HL-60 (cell line): Measurements from ENCODE around the gene ASB14.

Source experiments
- DNase-seq, 2 experiments: peaks; one replicate each; pipeline ENCODE4 v3.0.0-alpha.2; 2010 to 2020; ENCODE audit warnings: low read depth in 1 of 2, low spot score in 1 of 2
- H3K27ac ChIP-seq: fragments of 250-450 bp; sonication (Bioruptor Pico); replicated peaks from 2 replicates; pipeline ENCODE4 v1.5.1; 2020; ENCODE audit warnings: mild to moderate bottlenecking, moderate library complexity
- H3K27me3 ChIP-seq: fragments of 250-450 bp; sonication (Bioruptor Pico); 2 replicates; pipeline ENCODE4 v1.5.1; 2021; ENCODE audit warnings: mild to moderate bottlenecking, moderate library complexity; ENCODE audit not compliant: insufficient read depth, poor library complexity, severe bottlenecking
- H3K4me3 ChIP-seq: replicated peaks from 2 replicates; pipeline ENCODE4 v1.5.1; 2011; ENCODE audit warnings: mild to moderate bottlenecking, control low read depth, low read length; ENCODE audit not compliant: insufficient read depth
- GABPA ChIP-seq: IDR thresholded peaks from 2 replicates; pipeline ENCODE4 v1.6.1; 2012; ENCODE audit warnings: low read depth
- POLR2AphosphoS5 ChIP-seq: IDR thresholded peaks from 2 replicates; pipeline ENCODE4 v1.6.1; 2012; ENCODE audit warnings: low read depth
- SPI1 ChIP-seq: IDR thresholded peaks from 2 replicates; pipeline ENCODE4 v1.6.1; 2012; ENCODE audit warnings: low read depth, mild to moderate bottlenecking, borderline replicate concordance
- TF ChIP-seq, protein P1 (sequence below): IDR thresholded peaks from one replicate; pipeline ENCODE4 v1.5.1; 2011; ENCODE audit warnings: low read length, control low read depth, inconsistent platforms; ENCODE audit not compliant: insufficient read depth
- TF ChIP-seq, protein P2 (sequence below): IDR thresholded peaks from 2 replicates; pipeline ENCODE4 v1.6.1; 2012; ENCODE audit warnings: low read depth; ENCODE audit not compliant: insufficient replicate concordance

ASB14 gene

DNA sequence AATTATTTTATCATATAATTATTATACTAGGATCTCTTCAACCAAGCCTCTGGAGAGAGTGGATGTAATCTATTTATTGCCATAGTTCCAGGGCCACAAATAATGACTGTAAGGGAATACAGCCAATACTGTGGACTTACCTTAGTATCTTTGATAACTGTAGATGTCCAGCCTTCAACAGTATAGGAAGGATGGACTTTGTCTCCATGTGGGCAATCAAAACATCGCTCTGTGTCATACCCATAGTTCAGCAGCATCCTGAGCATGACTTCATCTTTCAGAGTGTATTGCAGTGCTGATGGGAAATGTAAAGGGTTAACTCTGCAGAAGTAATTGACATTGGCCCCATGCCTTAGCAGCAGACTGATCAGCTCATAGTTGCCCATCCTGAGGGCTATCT, 14.2 kb downstream of the ASB14 start:
- Histone ChIP-seq H3K27ac (no peak overlapping the region), H3K27me3 (no peaks in the 10 kb centered on the region), H3K4me3 (no peak overlapping the region)
- TF ChIP-seq, protein P1, sequence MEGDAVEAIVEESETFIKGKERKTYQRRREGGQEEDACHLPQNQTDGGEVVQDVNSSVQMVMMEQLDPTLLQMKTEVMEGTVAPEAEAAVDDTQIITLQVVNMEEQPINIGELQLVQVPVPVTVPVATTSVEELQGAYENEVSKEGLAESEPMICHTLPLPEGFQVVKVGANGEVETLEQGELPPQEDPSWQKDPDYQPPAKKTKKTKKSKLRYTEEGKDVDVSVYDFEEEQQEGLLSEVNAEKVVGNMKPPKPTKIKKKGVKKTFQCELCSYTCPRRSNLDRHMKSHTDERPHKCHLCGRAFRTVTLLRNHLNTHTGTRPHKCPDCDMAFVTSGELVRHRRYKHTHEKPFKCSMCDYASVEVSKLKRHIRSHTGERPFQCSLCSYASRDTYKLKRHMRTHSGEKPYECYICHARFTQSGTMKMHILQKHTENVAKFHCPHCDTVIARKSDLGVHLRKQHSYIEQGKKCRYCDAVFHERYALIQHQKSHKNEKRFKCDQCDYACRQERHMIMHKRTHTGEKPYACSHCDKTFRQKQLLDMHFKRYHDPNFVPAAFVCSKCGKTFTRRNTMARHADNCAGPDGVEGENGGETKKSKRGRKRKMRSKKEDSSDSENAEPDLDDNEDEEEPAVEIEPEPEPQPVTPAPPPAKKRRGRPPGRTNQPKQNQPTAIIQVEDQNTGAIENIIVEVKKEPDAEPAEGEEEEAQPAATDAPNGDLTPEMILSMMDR, result no peak
- TF ChIP-seq POLR2AphosphoS5 (no peak), GABPA (no peak), SPI1 (no peak)
- TF ChIP-seq, protein P2, sequence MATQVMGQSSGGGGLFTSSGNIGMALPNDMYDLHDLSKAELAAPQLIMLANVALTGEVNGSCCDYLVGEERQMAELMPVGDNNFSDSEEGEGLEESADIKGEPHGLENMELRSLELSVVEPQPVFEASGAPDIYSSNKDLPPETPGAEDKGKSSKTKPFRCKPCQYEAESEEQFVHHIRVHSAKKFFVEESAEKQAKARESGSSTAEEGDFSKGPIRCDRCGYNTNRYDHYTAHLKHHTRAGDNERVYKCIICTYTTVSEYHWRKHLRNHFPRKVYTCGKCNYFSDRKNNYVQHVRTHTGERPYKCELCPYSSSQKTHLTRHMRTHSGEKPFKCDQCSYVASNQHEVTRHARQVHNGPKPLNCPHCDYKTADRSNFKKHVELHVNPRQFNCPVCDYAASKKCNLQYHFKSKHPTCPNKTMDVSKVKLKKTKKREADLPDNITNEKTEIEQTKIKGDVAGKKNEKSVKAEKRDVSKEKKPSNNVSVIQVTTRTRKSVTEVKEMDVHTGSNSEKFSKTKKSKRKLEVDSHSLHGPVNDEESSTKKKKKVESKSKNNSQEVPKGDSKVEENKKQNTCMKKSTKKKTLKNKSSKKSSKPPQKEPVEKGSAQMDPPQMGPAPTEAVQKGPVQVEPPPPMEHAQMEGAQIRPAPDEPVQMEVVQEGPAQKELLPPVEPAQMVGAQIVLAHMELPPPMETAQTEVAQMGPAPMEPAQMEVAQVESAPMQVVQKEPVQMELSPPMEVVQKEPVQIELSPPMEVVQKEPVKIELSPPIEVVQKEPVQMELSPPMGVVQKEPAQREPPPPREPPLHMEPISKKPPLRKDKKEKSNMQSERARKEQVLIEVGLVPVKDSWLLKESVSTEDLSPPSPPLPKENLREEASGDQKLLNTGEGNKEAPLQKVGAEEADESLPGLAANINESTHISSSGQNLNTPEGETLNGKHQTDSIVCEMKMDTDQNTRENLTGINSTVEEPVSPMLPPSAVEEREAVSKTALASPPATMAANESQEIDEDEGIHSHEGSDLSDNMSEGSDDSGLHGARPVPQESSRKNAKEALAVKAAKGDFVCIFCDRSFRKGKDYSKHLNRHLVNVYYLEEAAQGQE, result no peak
- no peak for DNase-seq

DNA sequence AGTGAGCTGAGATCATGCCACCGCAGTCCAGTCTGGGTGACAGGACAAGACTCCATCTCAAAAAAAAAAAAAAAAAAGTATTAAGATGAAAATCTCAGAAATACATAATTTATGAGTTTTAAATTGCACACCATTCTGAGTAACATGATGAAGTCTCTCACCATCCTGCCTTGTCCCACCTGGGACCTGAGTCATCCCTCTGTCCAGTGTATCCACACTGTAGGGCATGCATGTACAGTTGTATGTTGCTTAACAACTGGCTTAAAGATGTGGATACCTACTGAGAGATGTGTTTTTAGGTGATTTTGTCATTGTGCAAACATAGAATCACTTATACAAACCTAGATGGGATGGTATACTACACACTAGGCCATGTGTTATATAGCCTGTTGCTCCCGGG, 17.1 kb downstream of the ASB14 start:
- Histone ChIP-seq H3K27me3 (no peaks in the 10 kb centered on the region), H3K27ac (no peak overlapping the region), H3K4me3 (no peak overlapping the region)
- TF ChIP-seq, protein P1, result no peak
- TF ChIP-seq, protein P2, result no peak
- TF ChIP-seq GABPA (no peak), POLR2AphosphoS5 (no peak), SPI1 (no peak)
- no peak for DNase-seq

DNA sequence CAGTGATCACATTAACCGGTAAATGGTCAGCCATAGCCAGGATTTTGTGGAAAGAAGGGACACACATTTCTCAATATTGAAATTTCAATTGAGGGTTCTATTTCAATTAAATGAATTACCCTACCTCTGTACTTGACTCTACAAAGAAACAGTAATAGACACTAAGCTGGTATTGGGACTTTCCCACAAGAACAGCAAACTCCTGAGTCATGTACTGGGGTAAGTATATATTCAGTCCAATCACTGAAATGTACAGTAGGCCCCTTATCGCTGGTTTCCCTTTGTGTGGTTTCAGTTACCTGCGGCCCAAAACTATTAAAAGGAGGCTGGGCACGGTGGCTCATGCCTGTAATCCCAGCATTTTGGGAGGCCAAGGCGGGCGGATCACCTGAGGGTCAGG, 17.6 kb downstream of the ASB14 start:
- Histone ChIP-seq H3K27ac (no peak overlapping the region), H3K4me3 (no peak overlapping the region), H3K27me3 (no peaks in the 10 kb centered on the region)
- no peak for TF ChIP-seq SPI1
- TF ChIP-seq, protein P2, result no peak
- no peak for TF ChIP-seq GABPA
- TF ChIP-seq, protein P1, result no peak
- TF ChIP-seq POLR2AphosphoS5, result no peak
- no peak for DNase-seq
